Fibroblast of the aortic adventitia (primary cell): ENCODE results near the gene ICOSLG. TPM values are rescaled to one million over a fixed set of nuclear protein-coding genes. Genes with fewer than 3 reads are reported as not detected.

ENCODE experiments used
- DNase-seq: peaks from one replicate; pipeline ENCODE4 v3.0.0-alpha.2; 2010; ENCODE audit warnings: low read depth
- H3K4me3 ChIP-seq: 2 replicates; pipeline ENCODE4 v1.5.1; 2011; ENCODE audit warnings: low read depth, mild to moderate bottlenecking, control low read depth, low read length, moderate library complexity
- total RNA-seq: library from RNA; depleted of rRNA; stranded (reverse); fragments of >200 nt; gene quantifications from 2 replicates; pipeline ENCODE4 v1.2.3, GENCODE V29; 2012; ENCODE audit warnings: low replicate concordance
- TF ChIP-seq, protein P1 (sequence below): IDR thresholded peaks from 2 replicates; pipeline ENCODE4 v1.5.1; 2011; ENCODE audit warnings: mild to moderate bottlenecking, low read length, control low read depth, inconsistent platforms; ENCODE audit not compliant: insufficient read depth

Gene ICOSLG
- total RNA-seq, 1 donor: 0.09 TPM

GRCh38 chr21:44263221-44263760 is 22.5 kb upstream of the ICOSLG start:
- TF ChIP-seq, protein P1, sequence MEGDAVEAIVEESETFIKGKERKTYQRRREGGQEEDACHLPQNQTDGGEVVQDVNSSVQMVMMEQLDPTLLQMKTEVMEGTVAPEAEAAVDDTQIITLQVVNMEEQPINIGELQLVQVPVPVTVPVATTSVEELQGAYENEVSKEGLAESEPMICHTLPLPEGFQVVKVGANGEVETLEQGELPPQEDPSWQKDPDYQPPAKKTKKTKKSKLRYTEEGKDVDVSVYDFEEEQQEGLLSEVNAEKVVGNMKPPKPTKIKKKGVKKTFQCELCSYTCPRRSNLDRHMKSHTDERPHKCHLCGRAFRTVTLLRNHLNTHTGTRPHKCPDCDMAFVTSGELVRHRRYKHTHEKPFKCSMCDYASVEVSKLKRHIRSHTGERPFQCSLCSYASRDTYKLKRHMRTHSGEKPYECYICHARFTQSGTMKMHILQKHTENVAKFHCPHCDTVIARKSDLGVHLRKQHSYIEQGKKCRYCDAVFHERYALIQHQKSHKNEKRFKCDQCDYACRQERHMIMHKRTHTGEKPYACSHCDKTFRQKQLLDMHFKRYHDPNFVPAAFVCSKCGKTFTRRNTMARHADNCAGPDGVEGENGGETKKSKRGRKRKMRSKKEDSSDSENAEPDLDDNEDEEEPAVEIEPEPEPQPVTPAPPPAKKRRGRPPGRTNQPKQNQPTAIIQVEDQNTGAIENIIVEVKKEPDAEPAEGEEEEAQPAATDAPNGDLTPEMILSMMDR: no peak

DNA sequence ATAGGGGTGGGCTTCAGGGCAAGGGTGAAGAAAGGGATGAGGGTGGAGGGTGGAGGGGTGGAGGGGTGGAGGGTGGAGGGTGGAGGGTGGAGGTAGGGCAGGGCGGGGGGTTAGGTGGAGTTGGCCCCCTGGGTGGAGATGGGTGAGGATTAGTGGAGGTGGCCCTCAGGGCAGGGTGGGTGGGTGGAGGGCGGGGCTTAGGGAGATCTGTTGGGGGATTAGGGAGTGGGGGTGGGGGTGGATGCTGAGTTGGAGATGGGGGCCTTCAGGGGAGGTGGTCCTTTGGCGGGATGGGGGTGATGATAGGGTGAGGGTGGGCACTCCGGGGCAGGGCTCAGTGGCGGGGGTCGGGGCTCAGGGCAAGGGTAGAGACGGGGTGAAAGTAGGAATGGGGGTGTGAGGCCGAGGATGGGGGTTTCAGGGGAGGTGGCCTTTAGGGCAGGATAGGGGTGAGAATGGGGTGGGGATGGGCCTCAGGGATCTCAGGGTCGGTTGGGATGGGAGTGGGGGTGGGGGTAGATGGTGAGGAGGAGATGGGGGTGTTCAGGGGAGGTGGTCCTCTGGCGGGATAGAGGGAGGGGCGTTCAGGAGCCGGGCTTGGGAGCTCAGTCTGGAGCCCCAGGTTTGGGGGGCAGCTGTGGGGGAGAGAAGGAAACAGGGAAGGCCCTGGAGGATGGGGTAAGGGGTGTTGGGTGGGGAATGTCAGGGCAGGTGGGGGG is 21.8 kb upstream of the ICOSLG start:
- TF ChIP-seq, protein P1: no peak
- no peak overlapping the region for H3K4me3 ChIP-seq
- DNase-seq: no peak

More at GRCh38 chr21:44263221-44263760, 22.5 kb upstream of the ICOSLG start:
- no peak for DNase-seq
- no peak overlapping the region for H3K4me3 ChIP-seq

GRCh38 chr21:44261675-44262295 is 21.0 kb upstream of the ICOSLG start, which contains the start of gene DNMT3L:
TSS of gene DNMT3L (minus strand) at chr21:44261897. CDS start at chr21:44261259, 638 bp downstream.
- H3K4me3 ChIP-seq: no peak within 1 kb of the TSS
- no peak for DNase-seq
- TF ChIP-seq, protein P1: no peak

GRCh38 chr21:44260791-44261631 is 20.3 kb upstream of the ICOSLG start:
- no peak overlapping the region for H3K4me3 ChIP-seq
- TF ChIP-seq, protein P1: no peak
- DNase-seq: no peak

GRCh38 chr21:44260066-44260465 is 19.3 kb upstream of the ICOSLG start:
- H3K4me3 ChIP-seq: no peak overlapping the region
- DNase-seq: no peak
- TF ChIP-seq, protein P1: no peak

GRCh38 chr21:44259082-44259705 is 18.5 kb upstream of the ICOSLG start:
- no peak overlapping the region for H3K4me3 ChIP-seq
- DNase-seq: no peak
- TF ChIP-seq, protein P1: no peak
